ENCODE results near the gene KCNJ1. TPM values are rescaled to one million over a fixed set of nuclear protein-coding genes. Genes with fewer than 3 reads are reported as not detected.

The KCNJ1 gene
- total RNA-seq, 1 donor from 2014 or later = 0.27 TPM

GRCh38 chr11:128913806-128914205 is 46.7 kb upstream of the KCNJ1 start:
- Mint-ChIP-seq H3K36me3 (no peaks in the 10 kb centered on the region), H3K4me1 (ENCODE audit: unreplicated experiment) (peaks cover 4% of the 10 kb centered on the region), H3K4me3 (no peak overlapping the region), H3K27me3 (peaks cover 18% of the 10 kb centered on the region), H3K27ac (no peak overlapping the region), H3K9me3 (no peaks in the 10 kb centered on the region)
- no peak for DNase-seq (ENCODE audit: extremely low spot score, unreplicated experiment)
- TF ChIP-seq CTCF (conservative IDR thresholded peaks at IDR 0.05) = no peak

GRCh38 chr11:128911701-128912100 is 44.6 kb upstream of the KCNJ1 start:
- Mint-ChIP-seq H3K4me1 (ENCODE audit: unreplicated experiment) (no peaks in the 10 kb centered on the region), H3K27me3 (peaks cover 33% of the 10 kb centered on the region), H3K4me3 (no peak overlapping the region), H3K36me3 (no peaks in the 10 kb centered on the region), H3K9me3 (no peaks in the 10 kb centered on the region), H3K27ac (no peak overlapping the region)
- no peak for DNase-seq (ENCODE audit: extremely low spot score, unreplicated experiment)
- TF ChIP-seq CTCF (conservative IDR thresholded peaks at IDR 0.05) = no peak

- Mint-ChIP-seq H3K36me3 (no peaks in the 10 kb centered on the region), H3K4me1 (ENCODE audit: unreplicated experiment) (peaks cover under 1% of the 10 kb centered on the region), H3K27me3 (peaks cover 35% of the 10 kb centered on the region), H3K27ac (no peak overlapping the region), H3K4me3 (no peak overlapping the region), H3K9me3 (no peaks in the 10 kb centered on the region)
- no peak for TF ChIP-seq CTCF (conservative IDR thresholded peaks at IDR 0.05)
- no peak for DNase-seq (ENCODE audit: extremely low spot score, unreplicated experiment)
Observed at GRCh38 chr11:128911239-128911638, 44.1 kb upstream of the KCNJ1 start.

- H3K4me1 Mint-ChIP-seq (ENCODE audit: unreplicated experiment) = peaks cover 5% of the 10 kb centered on the region
- DNase-seq (ENCODE audit: extremely low spot score, unreplicated experiment) = no peak
- no peak overlapping the region for H3K27ac Mint-ChIP-seq
- H3K4me3 Mint-ChIP-seq = no peak overlapping the region
- no peak for TF ChIP-seq CTCF (conservative IDR thresholded peaks at IDR 0.05)
- H3K36me3 Mint-ChIP-seq = no peaks in the 10 kb centered on the region
- peaks cover 39% of the 10 kb centered on the region for H3K27me3 Mint-ChIP-seq
- no peaks in the 10 kb centered on the region for H3K9me3 Mint-ChIP-seq
Observed at GRCh38 chr11:128910576-128910975, 43.5 kb upstream of the KCNJ1 start.

GRCh38 chr11:128909438-128910125 is 42.5 kb upstream of the KCNJ1 start:
- Mint-ChIP-seq H3K27me3 (peaks cover 37% of the 10 kb centered on the region), H3K4me1 (ENCODE audit: unreplicated experiment) (peaks cover 8% of the 10 kb centered on the region)
- TF ChIP-seq CTCF (conservative IDR thresholded peaks at IDR 0.05) = no peak

More at GRCh38 chr11:128909438-128910125, 42.5 kb upstream of the KCNJ1 start:
- no peak for DNase-seq (ENCODE audit: extremely low spot score, unreplicated experiment)
- H3K36me3 Mint-ChIP-seq = no peaks in the 10 kb centered on the region
- no peak overlapping the region for H3K27ac Mint-ChIP-seq
- H3K9me3 Mint-ChIP-seq = no peaks in the 10 kb centered on the region
- H3K4me3 Mint-ChIP-seq = no peak overlapping the region

Measured in type B pancreatic cell (in vitro differentiated cells).